ENCODE results near the gene DNER. TPM values are rescaled to one million over a fixed set of nuclear protein-coding genes. Genes with fewer than 3 reads are reported as not detected.

DNER gene
- total RNA-seq, 2 donors from 2014 or later = 0.11 to 0.18 TPM

DNA sequence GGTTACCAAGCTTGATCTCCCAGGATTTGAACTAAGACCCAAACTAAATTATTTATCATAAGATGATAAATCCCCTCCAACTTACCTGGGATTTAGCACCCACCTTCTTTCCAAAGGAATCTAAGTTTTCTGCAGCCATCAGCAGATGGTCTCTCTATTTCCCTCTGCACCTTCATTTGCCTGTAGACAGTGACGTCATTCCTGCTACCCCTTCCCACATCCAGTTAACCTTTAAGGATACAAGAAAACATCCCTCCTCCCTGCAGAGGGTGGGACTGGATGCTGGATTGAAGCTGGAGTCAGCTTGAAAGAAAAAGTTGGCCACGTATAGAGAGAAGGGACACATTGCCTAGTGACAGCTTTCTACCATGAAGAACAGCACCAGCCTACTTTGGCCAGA lies 3.7 kb upstream of the DNER start:
- H3K4me1 ChIP-seq (ENCODE audit: control insufficient read depth, insufficient read depth, low read length) = no peaks in the 10 kb centered on the region
- no peak overlapping the region for H3K27ac Mint-ChIP-seq
- H3K4me3 Mint-ChIP-seq = no peak overlapping the region
- peaks cover 56% of the 10 kb centered on the region for H3K27me3 ChIP-seq (ENCODE audit: control insufficient read depth, insufficient read depth, low read length, poor library complexity, severe bottlenecking)
- H3K27me3 Mint-ChIP-seq (ENCODE audit: insufficient read depth) = peaks cover 47% of the 10 kb centered on the region
- 50 to 72% methylated on average over 1 to 2 of the region's 2 CpGs for WGBS, 2 experiments (ENCODE audit: insufficient coverage in 1 of 2, insufficient read length in 1 of 2)
- no peak for DNase-seq
- no peaks in the 10 kb centered on the region for H3K9me3 ChIP-seq (ENCODE audit: control insufficient read depth, low read length)
- no peaks in the 10 kb centered on the region for H3K9me3 Mint-ChIP-seq
- no peak overlapping the region for H3K27ac ChIP-seq (ENCODE audit: low read depth, low read length)
- H3K4me3 ChIP-seq (ENCODE audit: low read length) = no peak overlapping the region
- H3K4me1 Mint-ChIP-seq = peaks cover 8% of the 10 kb centered on the region
- no peaks in the 10 kb centered on the region for H3K36me3 ChIP-seq (ENCODE audit: control insufficient read depth, insufficient read depth, low read length)
- H3K9ac ChIP-seq (ENCODE audit: extremely low read depth, low read length, poor library complexity, severe bottlenecking) = no peak overlapping the region
- no peaks in the 10 kb centered on the region for H3K36me3 Mint-ChIP-seq (ENCODE audit: low read depth)
- TF ChIP-seq, protein P1, sequence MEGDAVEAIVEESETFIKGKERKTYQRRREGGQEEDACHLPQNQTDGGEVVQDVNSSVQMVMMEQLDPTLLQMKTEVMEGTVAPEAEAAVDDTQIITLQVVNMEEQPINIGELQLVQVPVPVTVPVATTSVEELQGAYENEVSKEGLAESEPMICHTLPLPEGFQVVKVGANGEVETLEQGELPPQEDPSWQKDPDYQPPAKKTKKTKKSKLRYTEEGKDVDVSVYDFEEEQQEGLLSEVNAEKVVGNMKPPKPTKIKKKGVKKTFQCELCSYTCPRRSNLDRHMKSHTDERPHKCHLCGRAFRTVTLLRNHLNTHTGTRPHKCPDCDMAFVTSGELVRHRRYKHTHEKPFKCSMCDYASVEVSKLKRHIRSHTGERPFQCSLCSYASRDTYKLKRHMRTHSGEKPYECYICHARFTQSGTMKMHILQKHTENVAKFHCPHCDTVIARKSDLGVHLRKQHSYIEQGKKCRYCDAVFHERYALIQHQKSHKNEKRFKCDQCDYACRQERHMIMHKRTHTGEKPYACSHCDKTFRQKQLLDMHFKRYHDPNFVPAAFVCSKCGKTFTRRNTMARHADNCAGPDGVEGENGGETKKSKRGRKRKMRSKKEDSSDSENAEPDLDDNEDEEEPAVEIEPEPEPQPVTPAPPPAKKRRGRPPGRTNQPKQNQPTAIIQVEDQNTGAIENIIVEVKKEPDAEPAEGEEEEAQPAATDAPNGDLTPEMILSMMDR (conservative IDR thresholded peaks at IDR 0.05) = no peak

DNA sequence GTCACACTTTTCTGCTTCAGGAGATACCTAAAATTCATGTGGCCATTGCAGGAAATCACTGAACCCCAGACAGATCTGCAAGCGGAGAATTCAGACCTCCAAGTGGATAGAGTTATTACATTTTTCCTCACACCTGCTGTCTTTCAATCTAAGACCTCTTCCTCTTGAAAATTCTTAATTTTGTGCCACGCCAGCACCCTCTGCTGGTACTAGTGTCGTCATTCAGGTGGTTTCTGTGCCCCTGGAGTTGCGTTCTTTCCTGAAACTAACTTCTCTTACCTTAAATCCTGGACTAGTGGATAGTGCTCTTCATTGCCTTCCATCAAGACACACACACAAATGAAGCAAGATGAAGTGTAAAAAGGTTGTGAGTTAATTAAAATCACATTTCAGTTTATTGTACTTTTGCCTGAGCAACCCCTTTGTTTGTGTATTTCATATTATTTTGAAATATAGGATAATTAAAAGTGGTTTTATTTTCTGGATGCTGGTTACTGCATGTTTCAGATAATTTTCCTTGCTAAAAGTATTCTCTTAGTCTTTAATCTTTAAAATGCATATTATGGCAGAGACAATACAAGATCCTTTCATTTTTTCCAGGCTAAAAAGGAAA lies 1.6 kb upstream of the DNER start:
- Mint-ChIP-seq H3K4me1 (peaks cover 8% of the 10 kb centered on the region), H3K36me3 (ENCODE audit: low read depth) (no peaks in the 10 kb centered on the region), H3K9me3 (no peaks in the 10 kb centered on the region), H3K27me3 (ENCODE audit: insufficient read depth) (peaks cover 68% of the 10 kb centered on the region), H3K27ac (no peak overlapping the region), H3K4me3 (no peak overlapping the region)
- no peaks in the 10 kb centered on the region for H3K36me3 ChIP-seq (ENCODE audit: control insufficient read depth, insufficient read depth, low read length)
- peak; percentile 79 for DNase-seq
- H3K9ac ChIP-seq (ENCODE audit: extremely low read depth, low read length, poor library complexity, severe bottlenecking) = no peak overlapping the region
- H3K4me3 ChIP-seq (ENCODE audit: low read length) = no peak overlapping the region
- TF ChIP-seq, protein P1 (conservative IDR thresholded peaks at IDR 0.05) = peak; percentile 76
- H3K27me3 ChIP-seq (ENCODE audit: control insufficient read depth, insufficient read depth, low read length, poor library complexity, severe bottlenecking) = peaks cover 76% of the 10 kb centered on the region
- WGBS, 2 experiments (ENCODE audit: insufficient coverage in 1 of 2, insufficient read length in 1 of 2) = 13 to 20% methylated on average over 1 to 4 of the region's 4 CpGs
- H3K27ac ChIP-seq (ENCODE audit: low read depth, low read length) = no peak overlapping the region
- H3K9me3 ChIP-seq (ENCODE audit: control insufficient read depth, low read length) = no peaks in the 10 kb centered on the region
- no peaks in the 10 kb centered on the region for H3K4me1 ChIP-seq (ENCODE audit: control insufficient read depth, insufficient read depth, low read length)

DNA sequence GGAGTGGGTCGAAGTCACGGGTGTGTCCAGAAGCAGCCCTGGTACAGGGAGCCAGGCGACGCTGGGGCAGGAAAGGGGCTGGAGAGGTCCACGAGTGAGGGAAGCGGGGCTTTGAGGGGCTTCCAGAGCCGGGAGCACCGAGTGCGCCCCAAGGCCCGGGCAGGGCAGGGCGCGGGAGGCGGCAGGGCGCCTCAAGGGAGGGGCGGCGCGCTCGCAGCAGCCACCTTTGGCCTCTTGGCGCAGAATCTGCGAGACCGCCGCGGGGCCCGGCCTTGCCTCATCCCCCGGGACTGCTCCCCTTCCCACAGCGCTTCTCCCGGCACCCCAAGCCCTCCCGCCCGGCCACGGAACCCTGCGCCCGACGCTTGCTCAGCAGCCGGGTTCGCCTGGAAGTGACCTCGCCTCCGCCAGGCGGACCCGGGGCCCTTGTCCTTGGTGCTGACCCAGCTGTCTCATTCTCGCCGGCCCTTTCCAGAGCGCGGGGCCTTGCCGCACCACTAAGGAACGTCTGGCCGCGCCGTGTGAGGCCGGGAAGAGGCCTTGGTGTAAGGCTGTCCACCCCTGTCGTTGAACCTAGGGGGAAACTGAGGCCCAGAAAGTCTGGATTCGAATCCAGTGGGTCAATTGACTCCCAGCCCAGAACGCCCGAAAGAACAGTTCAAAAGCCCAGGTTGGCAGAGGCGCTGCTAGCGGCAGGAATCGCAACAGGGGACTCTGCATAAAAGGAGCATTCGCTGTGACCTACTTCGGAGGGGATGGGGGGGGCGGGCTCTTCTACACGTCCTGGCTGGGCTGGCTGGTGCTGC lies 584 bp upstream of the DNER start:
- Mint-ChIP-seq H3K9me3 (no peaks in the 10 kb centered on the region), H3K27ac (no peak overlapping the region), H3K27me3 (ENCODE audit: insufficient read depth) (peaks cover 79% of the 10 kb centered on the region), H3K4me3 (peak overlapping the region; percentile 41), H3K36me3 (ENCODE audit: low read depth) (no peaks in the 10 kb centered on the region), H3K4me1 (peaks cover 5% of the 10 kb centered on the region)
- peak overlapping the region; percentile 65 for H3K4me3 ChIP-seq (ENCODE audit: low read length)
- 1% methylated on average over 18 to 60 of the region's 60 CpGs for WGBS, 2 experiments (ENCODE audit: insufficient coverage in 1 of 2, insufficient read length in 1 of 2)
- no peaks in the 10 kb centered on the region for H3K9me3 ChIP-seq (ENCODE audit: control insufficient read depth, low read length)
- DNase-seq = peak; percentile 95
- no peak overlapping the region for H3K27ac ChIP-seq (ENCODE audit: low read depth, low read length)
- peaks cover 87% of the 10 kb centered on the region for H3K27me3 ChIP-seq (ENCODE audit: control insufficient read depth, insufficient read depth, low read length, poor library complexity, severe bottlenecking)
- no peaks in the 10 kb centered on the region for H3K36me3 ChIP-seq (ENCODE audit: control insufficient read depth, insufficient read depth, low read length)
- TF ChIP-seq, protein P1 (conservative IDR thresholded peaks at IDR 0.05) = peak; percentile 29
- H3K4me1 ChIP-seq (ENCODE audit: control insufficient read depth, insufficient read depth, low read length) = no peaks in the 10 kb centered on the region
- no peak overlapping the region for H3K9ac ChIP-seq (ENCODE audit: extremely low read depth, low read length, poor library complexity, severe bottlenecking)
